ENCODE results near the gene REEP6. TPM values are rescaled to one million over a fixed set of nuclear protein-coding genes. Genes with fewer than 3 reads are reported as not detected.

Gene REEP6
- total RNA-seq, 1 donor from 2014 or later: 16.6 TPM

DNA sequence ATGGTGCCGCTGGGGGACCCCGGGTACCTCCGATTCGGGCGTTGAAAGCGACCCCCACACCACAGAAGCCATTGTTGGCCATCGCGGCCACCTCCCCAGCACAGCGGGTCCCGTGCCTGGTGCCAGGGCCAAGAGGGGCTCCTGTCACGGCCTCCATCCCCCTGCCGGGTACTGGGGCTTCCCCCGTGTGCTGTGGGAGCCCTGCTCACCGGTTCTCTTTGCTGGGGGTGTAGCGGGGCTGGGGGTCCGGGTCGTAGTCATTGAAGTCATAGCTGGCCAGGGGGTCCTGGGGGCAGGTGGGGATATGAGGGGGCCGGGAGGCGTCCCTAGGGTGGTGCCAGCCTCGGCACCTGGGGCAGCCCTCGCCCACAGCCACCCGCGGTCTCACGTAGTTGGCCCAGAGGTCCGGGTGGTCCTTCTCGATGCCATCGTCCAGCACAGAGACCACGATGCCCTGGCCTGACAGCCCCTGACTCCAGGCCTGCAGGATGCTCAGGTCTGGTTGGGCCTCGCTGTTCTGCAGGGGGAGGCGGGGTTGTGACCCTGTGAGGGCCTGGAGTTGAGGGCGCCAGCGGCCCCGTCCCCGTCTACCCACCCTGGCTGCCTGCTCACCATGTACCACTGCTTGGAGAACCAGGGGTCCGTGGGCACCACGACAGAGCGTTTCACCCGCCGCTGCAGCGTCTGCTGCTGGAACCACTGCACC, 3.3 kb upstream of the REEP6 start:
- H3K36me3 Mint-ChIP-seq (ENCODE audit: insufficient read depth): no peaks in the 10 kb centered on the region
- no peaks in the 10 kb centered on the region for H3K9me3 Mint-ChIP-seq (ENCODE audit: low read depth)
- TF ChIP-seq, protein P1, sequence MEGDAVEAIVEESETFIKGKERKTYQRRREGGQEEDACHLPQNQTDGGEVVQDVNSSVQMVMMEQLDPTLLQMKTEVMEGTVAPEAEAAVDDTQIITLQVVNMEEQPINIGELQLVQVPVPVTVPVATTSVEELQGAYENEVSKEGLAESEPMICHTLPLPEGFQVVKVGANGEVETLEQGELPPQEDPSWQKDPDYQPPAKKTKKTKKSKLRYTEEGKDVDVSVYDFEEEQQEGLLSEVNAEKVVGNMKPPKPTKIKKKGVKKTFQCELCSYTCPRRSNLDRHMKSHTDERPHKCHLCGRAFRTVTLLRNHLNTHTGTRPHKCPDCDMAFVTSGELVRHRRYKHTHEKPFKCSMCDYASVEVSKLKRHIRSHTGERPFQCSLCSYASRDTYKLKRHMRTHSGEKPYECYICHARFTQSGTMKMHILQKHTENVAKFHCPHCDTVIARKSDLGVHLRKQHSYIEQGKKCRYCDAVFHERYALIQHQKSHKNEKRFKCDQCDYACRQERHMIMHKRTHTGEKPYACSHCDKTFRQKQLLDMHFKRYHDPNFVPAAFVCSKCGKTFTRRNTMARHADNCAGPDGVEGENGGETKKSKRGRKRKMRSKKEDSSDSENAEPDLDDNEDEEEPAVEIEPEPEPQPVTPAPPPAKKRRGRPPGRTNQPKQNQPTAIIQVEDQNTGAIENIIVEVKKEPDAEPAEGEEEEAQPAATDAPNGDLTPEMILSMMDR (IDR thresholded peaks at IDR 0.05; ENCODE audit: unreplicated experiment): no peak
- no peak overlapping the region for H3K27ac Mint-ChIP-seq
- no peak overlapping the region for H3K4me3 Mint-ChIP-seq (ENCODE audit: low read depth)
- H3K27me3 Mint-ChIP-seq: peaks cover 7% of the 10 kb centered on the region
- H3K4me1 Mint-ChIP-seq (ENCODE audit: low read depth): peaks cover 9% of the 10 kb centered on the region
- DNase-seq (ENCODE audit: low spot score, unreplicated experiment): no peak

DNA sequence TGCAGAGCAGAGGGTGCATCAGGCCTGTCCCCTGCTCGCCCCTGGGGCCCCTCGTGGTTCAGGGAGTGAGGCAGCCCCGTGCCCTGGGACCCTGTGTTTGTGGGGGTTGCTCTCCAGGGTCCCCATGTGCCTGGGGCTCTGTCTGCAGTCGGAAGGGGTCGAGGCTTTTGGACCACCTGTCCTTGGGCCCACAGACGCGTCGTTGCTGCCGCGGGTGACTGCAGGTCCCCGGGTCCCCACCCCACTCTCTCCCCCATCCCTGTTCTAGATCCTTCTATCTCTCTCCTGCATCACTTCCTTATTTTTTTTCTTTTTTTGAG, 2.7 kb upstream of the REEP6 start:
- DNase-seq (ENCODE audit: low spot score, unreplicated experiment): no peak
- TF ChIP-seq, protein P1 (IDR thresholded peaks at IDR 0.05; ENCODE audit: unreplicated experiment): no peak
- Mint-ChIP-seq H3K27me3 (peaks cover 7% of the 10 kb centered on the region), H3K36me3 (ENCODE audit: insufficient read depth) (no peaks in the 10 kb centered on the region), H3K4me1 (ENCODE audit: low read depth) (peaks cover 12% of the 10 kb centered on the region), H3K4me3 (ENCODE audit: low read depth) (no peak overlapping the region), H3K9me3 (ENCODE audit: low read depth) (no peaks in the 10 kb centered on the region), H3K27ac (no peak overlapping the region)

DNA sequence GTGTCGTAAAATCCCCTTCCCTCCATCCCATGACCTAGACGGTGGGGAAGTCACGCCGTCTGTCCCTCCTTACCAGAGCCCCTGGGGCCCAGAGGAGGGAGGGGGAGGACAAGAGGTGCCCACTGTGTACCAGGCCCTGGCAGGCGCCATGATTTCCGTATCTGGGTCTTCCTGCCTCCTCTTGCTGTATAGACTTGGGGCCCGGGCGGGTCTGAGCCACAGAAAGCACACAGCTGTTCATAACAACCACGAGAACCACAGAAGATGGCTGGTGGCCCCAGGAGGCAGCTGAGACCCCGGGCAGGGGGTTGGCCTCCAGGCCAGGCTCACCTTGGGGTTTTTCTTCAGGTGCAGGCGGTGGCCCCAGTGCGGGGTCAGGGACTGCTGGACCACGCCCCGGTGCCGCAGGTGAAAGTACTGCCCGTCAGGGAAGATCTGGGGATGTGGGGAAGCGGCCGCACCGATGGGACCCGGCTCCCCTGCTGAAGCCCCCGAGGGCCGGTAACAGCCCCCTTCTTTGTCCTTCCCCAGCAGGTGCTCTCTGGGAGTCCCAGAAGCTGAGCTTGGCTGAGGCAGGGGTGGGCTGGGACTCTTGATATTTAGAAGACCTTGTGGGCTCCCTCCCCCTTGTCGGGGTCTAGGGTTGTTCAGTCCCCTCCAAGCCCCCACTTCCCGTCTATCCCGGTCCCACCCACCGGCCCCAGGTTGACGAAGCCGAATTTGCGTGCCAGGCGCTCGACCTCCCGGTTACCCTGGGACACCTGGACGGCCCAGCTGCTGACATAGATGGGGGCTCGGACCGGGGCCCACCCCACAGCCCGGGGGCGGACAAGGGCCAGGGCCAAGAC, 1.3 kb upstream of the REEP6 start:
- H3K27ac Mint-ChIP-seq: peak overlapping the region; percentile 77
- no peak for DNase-seq (ENCODE audit: low spot score, unreplicated experiment)
- no peaks in the 10 kb centered on the region for H3K36me3 Mint-ChIP-seq (ENCODE audit: insufficient read depth)

DNA sequence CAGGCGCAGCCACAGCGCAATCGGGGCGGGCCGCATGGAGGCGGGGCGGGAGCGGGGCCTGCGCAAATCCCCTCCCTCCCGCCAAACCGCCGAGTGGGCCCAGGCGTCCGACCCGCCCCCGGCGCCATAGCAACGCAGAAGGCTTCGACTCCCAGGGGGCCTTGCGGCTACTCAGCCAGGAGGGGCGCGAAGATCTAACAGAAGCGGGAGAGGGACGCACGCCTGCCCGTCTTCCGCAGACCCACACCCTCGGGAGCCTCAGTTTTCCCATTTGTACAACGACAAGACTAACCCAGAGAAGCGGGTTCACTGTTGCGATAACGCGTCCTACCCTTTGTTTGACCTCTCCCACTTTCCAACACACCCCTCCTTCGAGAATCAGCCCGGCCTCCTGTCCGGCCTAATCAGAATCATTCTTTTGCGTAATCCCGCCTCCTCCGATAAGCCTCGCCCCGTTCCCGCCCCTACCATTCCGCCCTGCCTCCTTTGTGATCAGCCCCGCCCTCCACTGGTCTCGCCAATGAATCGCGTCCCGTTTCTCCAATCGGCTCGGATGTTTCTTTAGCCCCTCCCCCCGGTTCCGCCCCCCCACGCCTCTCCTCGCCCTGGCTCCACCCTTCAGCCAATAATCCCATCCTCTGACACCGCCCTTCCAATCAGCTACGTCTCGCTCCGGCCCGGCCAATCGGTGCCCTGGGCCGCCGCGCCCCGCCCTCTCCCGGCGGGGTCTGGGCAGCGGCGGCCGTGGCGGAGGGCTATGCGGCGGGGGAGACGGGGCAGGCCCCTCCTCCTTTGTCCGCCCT, 469 bp upstream of the REEP6 start, which contains the start of gene PCSK4:
TSS of gene PCSK4 (minus strand) at position 40 of the 803 bp plus-strand sequence. CDS start at position 36, 4 bp downstream.
- H3K4me3 Mint-ChIP-seq (ENCODE audit: low read depth): peak within 1 kb of the TSS; percentile 82
- peaks cover 7% of the 10 kb centered on the region for H3K27me3 Mint-ChIP-seq
- no peaks in the 10 kb centered on the region for H3K36me3 Mint-ChIP-seq (ENCODE audit: insufficient read depth)
- H3K4me1 Mint-ChIP-seq (ENCODE audit: low read depth): peaks cover 13% of the 10 kb centered on the region
- TF ChIP-seq, protein P1 (IDR thresholded peaks at IDR 0.05; ENCODE audit: unreplicated experiment): no peak
- peak within 1 kb of the TSS; percentile 97 for H3K27ac Mint-ChIP-seq
- DNase-seq (ENCODE audit: low spot score, unreplicated experiment): peak; percentile 96
- no peaks in the 10 kb centered on the region for H3K9me3 Mint-ChIP-seq (ENCODE audit: low read depth)

More for the DNA sequence above, 1.3 kb upstream of the REEP6 start:
- TF ChIP-seq, protein P1 (IDR thresholded peaks at IDR 0.05; ENCODE audit: unreplicated experiment): no peak
- H3K4me1 Mint-ChIP-seq (ENCODE audit: low read depth): peaks cover 13% of the 10 kb centered on the region
- peaks cover 7% of the 10 kb centered on the region for H3K27me3 Mint-ChIP-seq
- peak overlapping the region; percentile 63 for H3K4me3 Mint-ChIP-seq (ENCODE audit: low read depth)
- no peaks in the 10 kb centered on the region for H3K9me3 Mint-ChIP-seq (ENCODE audit: low read depth)

GRCh38 chr19:1491849-1492170, 829 bp downstream of the REEP6 start:
- no peak for DNase-seq (ENCODE audit: low spot score, unreplicated experiment)
- Mint-ChIP-seq H3K27me3 (peaks cover 7% of the 10 kb centered on the region), H3K4me3 (ENCODE audit: low read depth) (peak overlapping the region; percentile 72), H3K4me1 (ENCODE audit: low read depth) (peaks cover 17% of the 10 kb centered on the region), H3K27ac (no peak overlapping the region), H3K9me3 (ENCODE audit: low read depth) (no peaks in the 10 kb centered on the region), H3K36me3 (ENCODE audit: insufficient read depth) (no peaks in the 10 kb centered on the region)
- TF ChIP-seq, protein P1 (IDR thresholded peaks at IDR 0.05; ENCODE audit: unreplicated experiment): no peak
